GM12864 (cell line): Measurements from ENCODE around the gene MIEN1.

Experiments
- DNase-seq: peaks from one replicate; pipeline ENCODE4 v3.0.0-alpha.2; 2011; ENCODE audit warnings: low read depth
- H3K4me3 ChIP-seq: 2 replicates; pipeline ENCODE4 v1.5.1; 2011; ENCODE audit warnings: mild to moderate bottlenecking, low read depth, low read length, control low read depth
- CTCF ChIP-seq: IDR thresholded peaks from 2 replicates; pipeline ENCODE4 v1.5.1; 2011; ENCODE audit warnings: low read depth, mild to moderate bottlenecking, moderate library complexity, low read length, control low read depth, inconsistent platforms; ENCODE audit errors: missing control alignments

The MIEN1 gene

GRCh38 chr17:39697961-39698360 is 32.4 kb downstream of the MIEN1 start:
- H3K4me3 ChIP-seq: no peak overlapping the region
- no peak for DNase-seq
- no peak for TF ChIP-seq CTCF

GRCh38 chr17:39696731-39697130 is 33.6 kb downstream of the MIEN1 start:
- no peak for DNase-seq
- no peak for TF ChIP-seq CTCF
- no peak overlapping the region for H3K4me3 ChIP-seq

GRCh38 chr17:39695089-39695474 is 35.2 kb downstream of the MIEN1 start:
- no peak overlapping the region for H3K4me3 ChIP-seq
- no peak for DNase-seq
- no peak for TF ChIP-seq CTCF

GRCh38 chr17:39694593-39694992 is 35.7 kb downstream of the MIEN1 start:
- TF ChIP-seq CTCF: no peak
- no peak overlapping the region for H3K4me3 ChIP-seq
- no peak for DNase-seq

GRCh38 chr17:39688945-39689344 is 41.4 kb downstream of the MIEN1 start:
- no peak for DNase-seq

GRCh38 chr17:39688475-39688835 is 41.9 kb downstream of the MIEN1 start:
- TF ChIP-seq CTCF: no peak
- DNase-seq: no peak
- H3K4me3 ChIP-seq: peak overlapping the region; percentile 65

More at GRCh38 chr17:39688945-39689344, 41.4 kb downstream of the MIEN1 start:
- TF ChIP-seq CTCF: no peak
- H3K4me3 ChIP-seq: peak overlapping the region; percentile 65; the same call in 1 of the 2 replicates

- DNase-seq: peak; percentile 85
- peak within 1 kb of the TSS; percentile 65 for H3K4me3 ChIP-seq
- TF ChIP-seq CTCF: no peak
Observed at GRCh38 chr17:39687546-39688474, 42.5 kb downstream of the MIEN1 start, which contains the start of gene PGAP3. PGAP3 (minus strand) TSS chr17:39688057; CDS start chr17:39688014, 43 bp downstream.
